ENCODE measurements around the gene UGT1A8. TPM values are rescaled to one million over a fixed set of nuclear protein-coding genes. Genes with fewer than 3 reads are reported as not detected.

The UGT1A8 gene
- total and polyA plus RNA-seq, 2 donors (not counting 3 experiments of a cell fraction or from before 2014, with no cell fraction given): not detected

GRCh38 chr2:233772583-233772982, 155.2 kb downstream of the UGT1A8 start:
- Histone ChIP-seq H3K4me3 (replicated peaks in 1 of 3; ENCODE audit: insufficient read depth in 1 of 3, low read depth in 1 of 3, low read length in 3 of 3) (no peak overlapping the region), H3K27ac (ENCODE audit: insufficient read depth, low read depth, low read length) (no peak overlapping the region), H3K9me1 (replicated peaks; ENCODE audit: control insufficient read depth, extremely low read depth, insufficient read depth, low read length) (no peaks in the 10 kb centered on the region), H4K20me1 (replicated peaks; ENCODE audit: control insufficient read depth, extremely low read depth, insufficient read depth, low read length) (no peaks in the 10 kb centered on the region), H3K79me2 (ENCODE audit: control insufficient read depth, insufficient read depth, low read length) (no peaks in the 10 kb centered on the region), H3K27me3 (ENCODE audit: control insufficient read depth in 2 of 2, insufficient read depth in 2 of 2, low read length in 2 of 2) (no peaks in the 10 kb centered on the region), H3K4me2 (ENCODE audit: insufficient read depth, low read length) (no peak overlapping the region), H3K4me1 (ENCODE audit: control insufficient read depth, extremely low read depth, insufficient read depth, low read length) (no peaks in the 10 kb centered on the region), H2AFZ (ENCODE audit: low read depth, low read length) (no peak overlapping the region), H3K36me3 (ENCODE audit: control insufficient read depth in 2 of 2, extremely low read depth in 1 of 2, insufficient read depth in 2 of 2, low read length in 2 of 2) (no peaks in the 10 kb centered on the region), H3K9me3 (replicated peaks; ENCODE audit: control insufficient read depth, insufficient read depth, low read length) (no peaks in the 10 kb centered on the region), H3K9ac (replicated peaks; ENCODE audit: extremely low read depth, insufficient read depth, low read length) (no peak overlapping the region)
- TF ChIP-seq FOS (IDR thresholded peaks at IDR 0.05; ENCODE audit: borderline replicate concordance, insufficient read depth, low read length): no peak
- no peak for TF ChIP-seq MAX (IDR thresholded peaks at IDR 0.05; ENCODE audit: insufficient read depth, insufficient read length)
- DNase-seq (ENCODE audit: low read depth, low spot score) (no peak), FAIRE-seq (no peak)
- CTCF ChIA-PET: no interaction called here
- intact Hi-C loops (cut with micrococcal nuclease): loop anchor here (2.0 kb wide), 1 partner anchor 324 kb away; no protein-coding TSS in a partner anchor
- dilution Hi-C loops (cut with MboI; ENCODE audit: extremely low pct_ligation_motif_present, low sequenced_read_pairs): no loop called here
- BruUV-seq (replicated peaks): no TSS peak
- POLR2A ChIA-PET: no interaction called here

GRCh38 chr2:233773854-233774253, 156.4 kb downstream of the UGT1A8 start:
- DNase-seq (ENCODE audit: low read depth, low spot score) (no peak), FAIRE-seq (no peak)
- no peak overlapping the region for H3K4me3 ChIP-seq (replicated peaks in 1 of 3; ENCODE audit: insufficient read depth in 1 of 3, low read depth in 1 of 3, low read length in 3 of 3)
- no peaks in the 10 kb centered on the region for H3K27me3 ChIP-seq (ENCODE audit: control insufficient read depth in 2 of 2, insufficient read depth in 2 of 2, low read length in 2 of 2)
- ChIA-PET CTCF (no interaction called here), POLR2A (no interaction called here)
- no peaks in the 10 kb centered on the region for H3K79me2 ChIP-seq (ENCODE audit: control insufficient read depth, insufficient read depth, low read length)
- no peaks in the 10 kb centered on the region for H3K36me3 ChIP-seq (ENCODE audit: control insufficient read depth in 2 of 2, extremely low read depth in 1 of 2, insufficient read depth in 2 of 2, low read length in 2 of 2)
- no peaks in the 10 kb centered on the region for H3K9me1 ChIP-seq (replicated peaks; ENCODE audit: control insufficient read depth, extremely low read depth, insufficient read depth, low read length)
- no peaks in the 10 kb centered on the region for H3K4me1 ChIP-seq (ENCODE audit: control insufficient read depth, extremely low read depth, insufficient read depth, low read length)
- intact Hi-C loops (cut with micrococcal nuclease): loop anchor here (2.0 kb wide), 1 partner anchor 325 kb away; no protein-coding TSS in a partner anchor
- no TSS peak for BruUV-seq (replicated peaks)
- dilution Hi-C loops (cut with MboI; ENCODE audit: extremely low pct_ligation_motif_present, low sequenced_read_pairs): no loop called here
- H3K9ac ChIP-seq (replicated peaks; ENCODE audit: extremely low read depth, insufficient read depth, low read length): no peak overlapping the region
- no peak overlapping the region for H3K4me2 ChIP-seq (ENCODE audit: insufficient read depth, low read length)
- no peaks in the 10 kb centered on the region for H3K9me3 ChIP-seq (replicated peaks; ENCODE audit: control insufficient read depth, insufficient read depth, low read length)
- H3K27ac ChIP-seq (ENCODE audit: insufficient read depth, low read depth, low read length): no peak overlapping the region
- no peaks in the 10 kb centered on the region for H4K20me1 ChIP-seq (replicated peaks; ENCODE audit: control insufficient read depth, extremely low read depth, insufficient read depth, low read length)
- H2AFZ ChIP-seq (ENCODE audit: low read depth, low read length): no peak overlapping the region
- no peak for TF ChIP-seq POLR2A (IDR thresholded peaks at IDR 0.05; ENCODE audit: low read depth, low read length)
- TF ChIP-seq MYC (IDR thresholded peaks at IDR 0.05; ENCODE audit: low read depth, low read length): no peak
- TF ChIP-seq JUN (IDR thresholded peaks at IDR 0.05; ENCODE audit: borderline replicate concordance, insufficient read depth, insufficient read length, low read depth): no peak

Measured in endothelial cell of umbilical vein (primary cell).